DMS153 treated with DMSO at 0.1 percent for 48 hours (cell line): Measurements from ENCODE around the gene AVEN.

Experiments used
- DNase-seq: peaks from one replicate; lab custom pipeline; 2025; ENCODE audit not compliant: unreplicated experiment; lab: John Stamatoyannopoulos, UW

AVEN gene

GRCh38 chr15:33987444-33987843 lies 51.6 kb downstream of the AVEN start:
- DNase-seq: no peak

- no peak for DNase-seq
Observed at GRCh38 chr15:33985751-33986150, 53.3 kb downstream of the AVEN start.

DNA sequence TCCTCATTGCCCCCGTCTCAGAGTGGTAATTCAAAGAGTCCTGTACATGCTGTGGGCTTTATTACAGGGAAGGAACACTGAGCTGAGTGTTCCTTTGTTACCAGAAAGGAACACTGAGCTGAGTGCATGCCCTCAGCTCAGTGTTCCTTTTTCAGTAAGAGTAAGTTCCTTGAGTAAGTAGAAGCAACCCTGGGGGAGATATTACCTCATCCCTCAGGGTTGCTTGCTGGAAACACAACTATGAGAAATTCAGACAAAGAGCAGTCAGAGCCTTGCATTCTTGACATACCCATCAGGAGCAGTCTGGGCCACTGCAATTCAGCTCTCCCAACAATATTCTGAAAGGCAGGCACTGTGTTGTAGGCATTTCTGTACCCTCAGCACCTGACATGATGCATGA lies 53.7 kb downstream of the AVEN start:
- DNase-seq: no peak

- no peak for DNase-seq
Observed at GRCh38 chr15:33982516-33982915, 56.5 kb downstream of the AVEN start.

GRCh38 chr15:33980159-33980558 lies 58.8 kb downstream of the AVEN start:
- DNase-seq: no peak

DNA sequence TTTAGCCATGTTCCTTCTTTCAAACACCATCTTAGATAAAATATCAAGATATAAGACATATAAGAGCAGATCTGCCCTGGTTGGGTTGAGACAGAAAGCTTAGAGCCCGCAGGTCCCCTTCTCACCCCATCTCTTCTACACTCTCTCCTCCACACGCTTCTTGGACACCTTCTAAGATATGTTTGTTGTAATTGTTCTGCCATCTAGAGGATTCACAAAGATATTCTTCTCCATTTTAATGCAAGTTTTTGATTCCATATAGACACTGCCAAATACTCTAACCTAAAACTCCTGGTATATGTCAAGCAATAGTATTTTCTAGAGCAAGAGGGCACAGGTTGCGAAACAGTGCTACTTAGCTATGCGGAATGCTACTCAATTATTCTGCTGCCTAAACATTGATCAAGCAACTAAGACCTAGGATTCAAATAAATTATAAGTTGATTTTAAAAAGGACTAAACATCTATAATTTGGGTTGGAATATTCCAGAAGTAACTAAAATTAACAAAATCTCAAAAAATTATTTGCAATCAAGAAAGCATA lies 63.9 kb downstream of the AVEN start:
- DNase-seq: no peak

GRCh38 chr15:33971811-33972210 lies 67.2 kb downstream of the AVEN start:
- no peak for DNase-seq

DNA sequence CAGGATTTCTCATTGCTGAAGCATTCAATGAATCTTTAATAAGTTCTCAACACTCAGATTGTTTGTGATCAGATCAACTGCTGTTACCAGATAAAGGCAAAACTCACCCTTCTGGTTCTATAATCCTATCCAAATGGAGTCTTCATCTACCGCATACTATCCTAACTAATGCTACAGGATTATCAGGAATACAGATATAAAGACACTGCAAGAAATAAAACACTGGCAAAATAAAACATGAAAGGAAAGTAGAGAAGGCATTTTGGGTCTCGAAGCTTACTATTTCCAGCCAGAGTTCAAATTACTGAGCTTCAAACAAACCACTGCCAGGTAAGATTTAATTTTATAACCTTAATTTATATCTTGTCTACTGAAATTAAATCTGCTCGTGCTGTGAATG lies 70.2 kb downstream of the AVEN start:
- DNase-seq: no peak

DNA sequence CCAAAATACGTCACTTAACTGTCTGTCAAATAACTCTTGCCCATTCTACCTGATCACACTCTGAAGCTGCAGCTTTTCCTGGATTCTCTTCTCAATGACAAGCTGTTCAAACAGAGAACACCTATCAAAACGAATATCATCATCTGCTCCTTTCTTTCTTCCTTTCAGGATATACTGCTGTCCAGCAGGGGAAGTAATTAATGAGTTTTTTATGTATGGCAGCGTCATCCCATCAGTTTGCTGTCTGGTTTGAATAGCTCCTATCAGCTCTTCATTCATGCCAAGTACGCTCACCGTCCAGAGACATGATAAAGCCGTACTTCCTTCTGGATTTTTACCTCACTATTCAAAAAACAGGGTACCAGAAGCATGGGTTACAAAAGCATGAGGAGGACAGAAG lies 70.8 kb downstream of the AVEN start, which contains the start of gene CHRM5:
Gene CHRM5 (plus strand): TSS at position 274 of the 400 bp plus-strand sequence. CDS start 94,221 bp downstream, outside the sequence.
- DNase-seq: peak; percentile 45

DNA sequence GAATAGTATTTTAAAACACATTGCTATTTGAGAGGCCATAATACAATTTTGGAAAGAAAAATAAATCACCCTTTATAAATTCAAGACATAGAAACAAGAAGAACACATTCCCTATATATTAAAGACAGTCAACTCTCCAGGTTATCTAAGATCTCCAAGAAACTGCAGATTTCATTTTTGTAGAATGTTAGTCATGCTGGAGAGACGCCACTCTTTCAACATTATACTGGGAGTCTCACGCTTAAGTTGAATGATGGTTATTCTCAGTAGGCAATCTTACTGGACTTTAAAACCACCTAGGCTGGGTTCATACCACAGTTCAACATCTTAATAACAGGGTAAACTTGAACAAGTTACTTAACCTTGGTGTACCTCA lies 74.4 kb downstream of the AVEN start:
- DNase-seq: no peak

DNA sequence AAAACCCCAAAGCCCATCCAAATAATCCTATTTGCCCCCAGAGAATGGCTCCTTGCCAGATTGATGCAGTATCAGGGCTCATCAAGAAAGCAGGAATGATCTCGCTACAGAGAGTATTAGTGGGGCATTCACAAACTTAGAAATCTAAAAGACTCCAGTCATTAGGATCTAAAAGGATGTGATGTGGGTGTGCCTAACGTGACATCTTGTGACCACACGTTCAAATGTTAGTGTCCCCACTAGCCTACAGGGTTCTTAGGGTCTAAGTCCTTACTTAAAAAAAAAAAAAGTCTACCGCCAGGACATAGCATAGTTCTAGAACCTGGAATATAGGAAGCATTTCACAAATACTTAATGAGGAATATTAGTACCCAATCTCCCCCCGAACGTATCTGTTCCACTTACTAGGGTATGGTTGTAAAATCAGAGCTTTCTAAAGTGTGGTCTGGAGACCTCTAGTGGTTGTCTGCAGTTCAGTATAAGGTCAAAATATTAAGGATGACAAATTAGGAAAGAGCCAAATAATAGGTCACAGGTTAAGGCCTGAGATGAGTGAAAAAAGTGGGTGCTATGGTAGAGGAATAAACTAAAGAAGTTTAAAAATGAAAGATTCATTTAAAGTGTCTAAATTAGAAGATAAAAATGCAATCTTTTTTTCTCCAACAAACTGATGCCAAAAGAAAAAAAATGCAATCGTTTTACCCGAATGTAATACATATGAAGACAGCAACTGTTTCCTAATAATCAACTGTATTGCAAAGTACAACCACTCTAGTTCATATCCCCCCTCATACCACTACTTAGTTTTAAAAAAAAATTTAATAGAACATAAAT lies 75.0 kb downstream of the AVEN start:
- no peak for DNase-seq

DNA sequence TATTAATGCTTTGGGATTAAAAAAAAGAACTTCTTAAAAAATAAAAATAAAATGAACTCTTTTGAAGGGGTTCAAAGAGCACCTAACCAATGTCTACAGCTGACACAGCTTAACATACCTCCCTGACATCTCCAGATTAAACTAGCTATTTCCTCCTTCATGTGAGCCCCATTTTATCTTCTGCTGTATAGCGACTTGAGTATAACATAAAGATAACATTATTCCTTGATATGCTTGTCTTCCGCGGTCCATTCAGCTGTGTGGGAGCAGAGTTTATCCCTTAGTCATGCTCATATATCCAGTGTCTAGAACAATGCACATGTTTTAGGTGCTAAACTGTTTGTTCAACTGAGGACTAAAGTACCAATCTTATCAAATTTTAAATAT lies 78.5 kb downstream of the AVEN start:
- DNase-seq: no peak

- DNase-seq: no peak
Observed at GRCh38 chr15:33959844-33960548, 79.0 kb downstream of the AVEN start.

- no peak for DNase-seq
Observed at GRCh38 chr15:33956397-33956796, 82.6 kb downstream of the AVEN start.

DNA sequence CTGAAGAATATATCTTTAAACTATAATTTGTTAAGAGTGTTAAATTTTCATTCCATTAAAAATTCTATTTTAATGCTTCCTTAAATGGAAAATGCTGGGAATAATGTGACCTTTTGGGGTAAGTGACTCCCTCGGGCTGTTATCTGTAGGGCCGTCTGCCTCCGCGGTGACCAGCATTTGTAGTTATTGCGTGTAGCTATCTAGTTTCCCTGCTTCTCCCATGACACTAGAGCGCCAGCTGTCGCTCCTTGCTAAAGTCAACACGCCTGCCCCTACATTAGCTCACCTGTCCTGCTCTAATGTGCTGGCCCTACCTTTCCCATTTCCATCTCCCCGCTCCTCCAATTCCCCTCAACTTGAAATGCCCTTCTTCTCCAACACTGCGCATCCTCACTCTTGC lies 83.1 kb downstream of the AVEN start:
- DNase-seq: peak; percentile 29

DNA sequence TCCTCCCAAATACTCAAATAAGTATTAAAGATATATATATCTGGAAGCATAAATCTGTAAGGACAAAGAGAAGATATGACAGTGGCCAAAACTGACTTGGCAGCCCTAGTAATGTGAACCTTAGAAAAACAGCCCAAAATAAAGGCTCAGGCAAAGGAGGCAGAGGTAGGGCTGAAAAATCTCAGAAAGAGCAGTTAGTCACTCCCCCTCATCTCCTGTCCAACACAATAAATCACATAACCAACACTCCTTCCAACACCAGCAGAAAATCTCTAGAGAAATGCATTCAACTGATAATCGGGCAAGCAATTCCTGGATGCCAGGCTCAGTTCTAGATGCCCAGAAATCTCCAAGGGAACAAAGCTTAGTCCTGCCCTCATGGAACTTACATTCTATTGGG lies 92.9 kb downstream of the AVEN start:
- no peak for DNase-seq

GRCh38 chr15:33941279-33942063 lies 97.5 kb downstream of the AVEN start:
- no peak for DNase-seq

- no peak for DNase-seq
Observed at GRCh38 chr15:33934921-33935320, 104.1 kb downstream of the AVEN start.

DNA sequence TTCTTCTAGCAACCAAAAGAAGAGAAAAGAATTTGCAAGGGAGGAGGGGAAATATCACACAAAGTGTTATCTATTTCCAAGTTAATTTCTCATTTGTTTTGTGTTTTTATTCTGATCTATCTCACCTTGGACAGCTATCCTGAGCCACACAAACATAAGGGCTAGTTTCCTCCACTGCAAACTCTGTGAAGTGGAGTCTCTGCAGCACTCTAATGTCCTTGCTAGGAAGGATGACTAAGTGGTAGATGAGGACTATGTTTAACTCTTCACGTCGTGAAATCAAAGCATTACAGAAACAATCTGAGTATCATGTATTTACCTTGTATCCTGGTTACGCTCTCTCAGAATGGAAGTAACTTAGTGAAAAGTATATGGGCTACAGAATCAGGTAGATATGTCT lies 104.6 kb downstream of the AVEN start:
- no peak for DNase-seq

DNA sequence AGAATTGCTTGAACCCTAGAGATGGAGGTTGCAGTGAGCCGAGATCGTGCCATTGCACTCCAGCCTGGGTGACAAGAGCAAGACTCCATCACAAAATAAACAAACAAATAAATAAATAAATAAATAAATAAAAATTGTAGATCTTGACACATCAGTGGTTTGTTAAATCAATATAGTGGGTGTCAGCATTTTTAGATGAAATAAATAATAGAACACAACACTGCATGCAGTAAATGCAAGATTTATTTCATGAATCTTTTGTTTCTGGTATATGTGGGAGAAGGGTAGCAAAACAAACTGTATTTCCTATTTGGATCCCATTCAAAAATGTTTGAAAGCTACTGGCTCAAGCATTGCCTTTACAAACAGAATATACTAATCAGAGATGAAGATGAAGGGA lies 106.3 kb downstream of the AVEN start:
- DNase-seq: no peak

- no peak for DNase-seq
Observed at GRCh38 chr15:33926260-33926659, 112.7 kb downstream of the AVEN start.
